ENCODE data around the gene ZNF143.

ZNF143 gene

GRCh38 chr11:9528573-9529333 is 67.9 kb downstream of the ZNF143 start:
- no peak for TF ChIP-seq CTCF (conservative IDR thresholded peaks at IDR 0.05; ENCODE audit: control insufficient read depth, insufficient read depth, low read depth, low read length)
- no peak overlapping the region for H3K4me3 ChIP-seq (ENCODE audit: control insufficient read depth, low read depth, low read length)
- DNase-seq (ENCODE audit: low read depth) = no peak

- H3K4me3 ChIP-seq (ENCODE audit: control insufficient read depth, low read depth, low read length) = no peak overlapping the region
- no peak for TF ChIP-seq CTCF (conservative IDR thresholded peaks at IDR 0.05; ENCODE audit: control insufficient read depth, insufficient read depth, low read depth, low read length)
- peak; percentile 11 for DNase-seq (ENCODE audit: low read depth)
Measured at GRCh38 chr11:9529334-9529650, 68.5 kb downstream of the ZNF143 start.

GRCh38 chr11:9530020-9530621 is 69.3 kb downstream of the ZNF143 start:
- TF ChIP-seq CTCF (conservative IDR thresholded peaks at IDR 0.05; ENCODE audit: control insufficient read depth, insufficient read depth, low read depth, low read length) = no peak
- no peak overlapping the region for H3K4me3 ChIP-seq (ENCODE audit: control insufficient read depth, low read depth, low read length)
- no peak for DNase-seq (ENCODE audit: low read depth)

GRCh38 chr11:9530901-9531625 is 70.3 kb downstream of the ZNF143 start:
- no peak for TF ChIP-seq CTCF (conservative IDR thresholded peaks at IDR 0.05; ENCODE audit: control insufficient read depth, insufficient read depth, low read depth, low read length)
- no peak overlapping the region for H3K4me3 ChIP-seq (ENCODE audit: control insufficient read depth, low read depth, low read length)
- no peak for DNase-seq (ENCODE audit: low read depth)

GRCh38 chr11:9533058-9533457 is 72.2 kb downstream of the ZNF143 start:
- no peak for TF ChIP-seq CTCF (conservative IDR thresholded peaks at IDR 0.05; ENCODE audit: control insufficient read depth, insufficient read depth, low read depth, low read length)

GRCh38 chr11:9533736-9534473 is 73.1 kb downstream of the ZNF143 start:
- TF ChIP-seq CTCF (conservative IDR thresholded peaks at IDR 0.05; ENCODE audit: control insufficient read depth, insufficient read depth, low read depth, low read length) = no peak
- H3K4me3 ChIP-seq (ENCODE audit: control insufficient read depth, low read depth, low read length) = no peak overlapping the region
- DNase-seq (ENCODE audit: low read depth) = no peak

More at GRCh38 chr11:9533058-9533457, 72.2 kb downstream of the ZNF143 start:
- no peak for DNase-seq (ENCODE audit: low read depth)
- H3K4me3 ChIP-seq (ENCODE audit: control insufficient read depth, low read depth, low read length) = no peak overlapping the region

All from fibroblast of mammary gland (primary cell).